ENCODE results near the gene SMG7. TPM values are rescaled to one million over a fixed set of nuclear protein-coding genes. Genes with fewer than 3 reads are reported as not detected.

Gene SMG7
- total RNA-seq, 1 donor from 2014 or later = 41.4 TPM

GRCh38 chr1:183565261-183565660 lies 93.0 kb downstream of the SMG7 start:
- Mint-ChIP-seq H3K4me1 (ENCODE audit: unreplicated experiment) (peaks cover 7% of the 10 kb centered on the region), H3K27ac (ENCODE audit: unreplicated experiment) (no peak overlapping the region), H3K9me3 (ENCODE audit: unreplicated experiment) (no peaks in the 10 kb centered on the region), H3K36me3 (ENCODE audit: unreplicated experiment) (no peaks in the 10 kb centered on the region), H3K4me3 (ENCODE audit: unreplicated experiment) (no peak overlapping the region), H3K27me3 (ENCODE audit: unreplicated experiment) (no peaks in the 10 kb centered on the region)
- TF ChIP-seq CTCF (IDR thresholded peaks at IDR 0.05) = no peak
- no peak for DNase-seq (ENCODE audit: extremely low spot score, unreplicated experiment)

GRCh38 chr1:183566026-183566425 lies 93.7 kb downstream of the SMG7 start:
- DNase-seq (ENCODE audit: extremely low spot score, unreplicated experiment) = no peak
- Mint-ChIP-seq H3K27me3 (ENCODE audit: unreplicated experiment) (no peaks in the 10 kb centered on the region), H3K9me3 (ENCODE audit: unreplicated experiment) (no peaks in the 10 kb centered on the region), H3K27ac (ENCODE audit: unreplicated experiment) (no peak overlapping the region), H3K36me3 (ENCODE audit: unreplicated experiment) (no peaks in the 10 kb centered on the region), H3K4me3 (ENCODE audit: unreplicated experiment) (no peak overlapping the region), H3K4me1 (ENCODE audit: unreplicated experiment) (peaks cover 7% of the 10 kb centered on the region)
- TF ChIP-seq CTCF (IDR thresholded peaks at IDR 0.05) = no peak

GRCh38 chr1:183567584-183567983 lies 95.3 kb downstream of the SMG7 start:
- H3K4me3 Mint-ChIP-seq (ENCODE audit: unreplicated experiment) = no peak overlapping the region
- H3K9me3 Mint-ChIP-seq (ENCODE audit: unreplicated experiment) = no peaks in the 10 kb centered on the region
- peak; percentile 53 for DNase-seq (ENCODE audit: extremely low spot score, unreplicated experiment)
- no peaks in the 10 kb centered on the region for H3K27me3 Mint-ChIP-seq (ENCODE audit: unreplicated experiment)
- H3K4me1 Mint-ChIP-seq (ENCODE audit: unreplicated experiment) = peaks cover 7% of the 10 kb centered on the region
- H3K27ac Mint-ChIP-seq (ENCODE audit: unreplicated experiment) = no peak overlapping the region
- H3K36me3 Mint-ChIP-seq (ENCODE audit: unreplicated experiment) = no peaks in the 10 kb centered on the region
- no peak for TF ChIP-seq CTCF (IDR thresholded peaks at IDR 0.05)

- H3K9me3 Mint-ChIP-seq (ENCODE audit: unreplicated experiment) = no peaks in the 10 kb centered on the region
- TF ChIP-seq CTCF (IDR thresholded peaks at IDR 0.05) = no peak
- H3K27me3 Mint-ChIP-seq (ENCODE audit: unreplicated experiment) = no peaks in the 10 kb centered on the region
- H3K36me3 Mint-ChIP-seq (ENCODE audit: unreplicated experiment) = no peaks in the 10 kb centered on the region
- H3K4me1 Mint-ChIP-seq (ENCODE audit: unreplicated experiment) = peaks cover 7% of the 10 kb centered on the region
- H3K27ac Mint-ChIP-seq (ENCODE audit: unreplicated experiment) = no peak overlapping the region
- peak; percentile 69 for DNase-seq (ENCODE audit: extremely low spot score, unreplicated experiment)
- no peak overlapping the region for H3K4me3 Mint-ChIP-seq (ENCODE audit: unreplicated experiment)
Measured at GRCh38 chr1:183568176-183569021, 96.1 kb downstream of the SMG7 start.

- H3K4me3 Mint-ChIP-seq (ENCODE audit: unreplicated experiment) = no peak overlapping the region
- no peak for TF ChIP-seq CTCF (IDR thresholded peaks at IDR 0.05)
- H3K27ac Mint-ChIP-seq (ENCODE audit: unreplicated experiment) = no peak overlapping the region
- H3K27me3 Mint-ChIP-seq (ENCODE audit: unreplicated experiment) = no peaks in the 10 kb centered on the region
- no peaks in the 10 kb centered on the region for H3K36me3 Mint-ChIP-seq (ENCODE audit: unreplicated experiment)
- H3K4me1 Mint-ChIP-seq (ENCODE audit: unreplicated experiment) = peaks cover 7% of the 10 kb centered on the region
- no peak for DNase-seq (ENCODE audit: extremely low spot score, unreplicated experiment)
- no peaks in the 10 kb centered on the region for H3K9me3 Mint-ChIP-seq (ENCODE audit: unreplicated experiment)
Measured at GRCh38 chr1:183569141-183569540, 96.8 kb downstream of the SMG7 start.

All from osteocyte (in vitro differentiated cells).